ENCODE data around the gene ATP8A2. TPM values are rescaled to one million over a fixed set of nuclear protein-coding genes. Genes with fewer than 3 reads are reported as not detected.

Gene ATP8A2
- total RNA-seq, 2 donors from 2014 or later = 0.41 to 1.6 TPM

GRCh38 chr13:25619897-25620296 lies 248.1 kb downstream of the ATP8A2 start:
- DNase-seq (ENCODE audit: low spot score) = no peak
- no peak for TF ChIP-seq CTCF (IDR thresholded peaks at IDR 0.05)
- Histone ChIP-seq H3K4me1 (ENCODE audit: control insufficient read depth in 1 of 2, low read depth in 2 of 2) (no peaks in the 10 kb centered on the region), H3K36me3 (no peaks in the 10 kb centered on the region), H3K27me3 (replicated peaks; ENCODE audit: insufficient read depth) (no peaks in the 10 kb centered on the region), H3K27ac (no peak overlapping the region), H3K9me3 (no peaks in the 10 kb centered on the region), H3K4me3 (no peak overlapping the region)
- no peak for ATAC-seq (ENCODE audit: insufficient number of reproducible peaks, low FRiP score, low read depth)

- Histone ChIP-seq H3K9me3 (no peaks in the 10 kb centered on the region), H3K4me1 (ENCODE audit: control insufficient read depth in 1 of 2, low read depth in 2 of 2) (no peaks in the 10 kb centered on the region), H3K36me3 (no peaks in the 10 kb centered on the region), H3K4me3 (no peak overlapping the region), H3K27me3 (replicated peaks; ENCODE audit: insufficient read depth) (no peaks in the 10 kb centered on the region), H3K27ac (no peak overlapping the region)
- no peak for ATAC-seq (ENCODE audit: insufficient number of reproducible peaks, low FRiP score, low read depth)
- no peak for DNase-seq (ENCODE audit: low spot score)
- TF ChIP-seq CTCF (IDR thresholded peaks at IDR 0.05) = no peak
Measured at GRCh38 chr13:25625414-25625813, 253.6 kb downstream of the ATP8A2 start.

- DNase-seq (ENCODE audit: low spot score) (no peak), ATAC-seq (ENCODE audit: insufficient number of reproducible peaks, low FRiP score, low read depth) (no peak)
- Histone ChIP-seq H3K4me3 (no peak overlapping the region), H3K36me3 (no peaks in the 10 kb centered on the region), H3K4me1 (ENCODE audit: control insufficient read depth in 1 of 2, low read depth in 2 of 2) (no peaks in the 10 kb centered on the region), H3K27me3 (replicated peaks; ENCODE audit: insufficient read depth) (no peaks in the 10 kb centered on the region), H3K27ac (no peak overlapping the region), H3K9me3 (no peaks in the 10 kb centered on the region)
- TF ChIP-seq CTCF (IDR thresholded peaks at IDR 0.05) = no peak
Measured at GRCh38 chr13:25630329-25630900, 258.6 kb downstream of the ATP8A2 start.

- Histone ChIP-seq H3K4me1 (ENCODE audit: control insufficient read depth in 1 of 2, low read depth in 2 of 2) (no peaks in the 10 kb centered on the region), H3K27ac (no peak overlapping the region), H3K36me3 (no peaks in the 10 kb centered on the region), H3K4me3 (no peak overlapping the region), H3K9me3 (no peaks in the 10 kb centered on the region), H3K27me3 (replicated peaks; ENCODE audit: insufficient read depth) (no peaks in the 10 kb centered on the region)
- TF ChIP-seq CTCF (IDR thresholded peaks at IDR 0.05) = no peak
- no peak for ATAC-seq (ENCODE audit: insufficient number of reproducible peaks, low FRiP score, low read depth)
- DNase-seq (ENCODE audit: low spot score) = no peak
Measured at GRCh38 chr13:25632166-25632888, 260.6 kb downstream of the ATP8A2 start.

- no peaks in the 10 kb centered on the region for H3K9me3 ChIP-seq
- ATAC-seq (ENCODE audit: insufficient number of reproducible peaks, low FRiP score, low read depth) = no peak
- TF ChIP-seq CTCF (IDR thresholded peaks at IDR 0.05) = no peak
- H3K36me3 ChIP-seq = no peaks in the 10 kb centered on the region
- no peak for DNase-seq (ENCODE audit: low spot score)
- no peak overlapping the region for H3K4me3 ChIP-seq
- no peak overlapping the region for H3K27ac ChIP-seq
- no peaks in the 10 kb centered on the region for H3K4me1 ChIP-seq (ENCODE audit: control insufficient read depth in 1 of 2, low read depth in 2 of 2)
- H3K27me3 ChIP-seq (replicated peaks; ENCODE audit: insufficient read depth) = no peaks in the 10 kb centered on the region
Measured at GRCh38 chr13:25633093-25633492, 261.3 kb downstream of the ATP8A2 start.
